HG02852 (cell line): ENCODE data around the gene SLC25A40.
"Not testable (repeated sequence)": the region's sequence is repeated elsewhere in the genome, so short reads cannot be mapped to it uniquely, and the experiment has no call there.

Experiments
- ATAC-seq: cut with Tn5 transposase; IDR thresholded peaks from one replicate; pipeline ENCODE4 v1.9.1; 2021; ENCODE audit warnings: mild to moderate bottlenecking, moderate library complexity; ENCODE audit not compliant: unreplicated experiment

Gene SLC25A40

GRCh38 chr7:87876040-87876868 lies at the start of gene SLC25A40, which contains the start of gene DBF4:
Gene SLC25A40, minus strand, starts transcription at chr7:87876360. Its CDS starts 17,633 bp downstream, at chr7:87858727.
Gene DBF4, plus strand, starts transcription at chr7:87876493. Its CDS starts 240 bp downstream, at chr7:87876733.
- peak; percentile 90 for ATAC-seq

- not testable (repeated sequence) for ATAC-seq
Observed at GRCh38 chr7:87922759-87923395, 46.7 kb upstream of the SLC25A40 start.

GRCh38 chr7:87920578-87920977 lies 44.4 kb upstream of the SLC25A40 start:
- no peak for ATAC-seq

GRCh38 chr7:87919875-87920274 lies 43.7 kb upstream of the SLC25A40 start:
- ATAC-seq, result no peak

- ATAC-seq, result no peak
Observed at GRCh38 chr7:87918740-87919139, 42.6 kb upstream of the SLC25A40 start.

- ATAC-seq, result no peak
Observed at GRCh38 chr7:87912121-87912520, 36.0 kb upstream of the SLC25A40 start.

- not testable (repeated sequence) for ATAC-seq
Observed at GRCh38 chr7:87908814-87909213, 32.7 kb upstream of the SLC25A40 start.

GRCh38 chr7:87907136-87907906 lies 31.2 kb upstream of the SLC25A40 start:
- ATAC-seq, result not testable (repeated sequence)

GRCh38 chr7:87899255-87899654 lies 23.1 kb upstream of the SLC25A40 start:
- no peak for ATAC-seq

GRCh38 chr7:87895363-87895762 lies 19.2 kb upstream of the SLC25A40 start:
- ATAC-seq, result no peak

GRCh38 chr7:87886875-87887274 lies 10.7 kb upstream of the SLC25A40 start:
- no peak for ATAC-seq

GRCh38 chr7:87885018-87885417 lies 8.9 kb upstream of the SLC25A40 start:
- no peak for ATAC-seq

GRCh38 chr7:87882151-87882937 lies 6.2 kb upstream of the SLC25A40 start:
- no peak for ATAC-seq

- no peak for ATAC-seq
Observed at GRCh38 chr7:87878208-87878735, 2.1 kb upstream of the SLC25A40 start.

- no peak for ATAC-seq
Observed at GRCh38 chr7:87877366-87878040, 1.3 kb upstream of the SLC25A40 start.

GRCh38 chr7:87876869-87877234 lies 692 bp upstream of the SLC25A40 start:
- peak; percentile 19 for ATAC-seq

- ATAC-seq, result peak; percentile 16
Observed at GRCh38 chr7:87875151-87876039, 765 bp downstream of the SLC25A40 start.

GRCh38 chr7:87874066-87874465 lies 2.1 kb downstream of the SLC25A40 start:
- no peak for ATAC-seq

GRCh38 chr7:87873328-87873727 lies 2.8 kb downstream of the SLC25A40 start:
- not testable (repeated sequence) for ATAC-seq
